NCI-H526 treated with DMSO at 0.1 percent for 48 hours (cell line): ENCODE results near the gene SGMS1.

Experiments
- DNase-seq: peaks from one replicate; lab custom pipeline; 2025; lab: John Stamatoyannopoulos, UW

SGMS1 gene

DNA sequence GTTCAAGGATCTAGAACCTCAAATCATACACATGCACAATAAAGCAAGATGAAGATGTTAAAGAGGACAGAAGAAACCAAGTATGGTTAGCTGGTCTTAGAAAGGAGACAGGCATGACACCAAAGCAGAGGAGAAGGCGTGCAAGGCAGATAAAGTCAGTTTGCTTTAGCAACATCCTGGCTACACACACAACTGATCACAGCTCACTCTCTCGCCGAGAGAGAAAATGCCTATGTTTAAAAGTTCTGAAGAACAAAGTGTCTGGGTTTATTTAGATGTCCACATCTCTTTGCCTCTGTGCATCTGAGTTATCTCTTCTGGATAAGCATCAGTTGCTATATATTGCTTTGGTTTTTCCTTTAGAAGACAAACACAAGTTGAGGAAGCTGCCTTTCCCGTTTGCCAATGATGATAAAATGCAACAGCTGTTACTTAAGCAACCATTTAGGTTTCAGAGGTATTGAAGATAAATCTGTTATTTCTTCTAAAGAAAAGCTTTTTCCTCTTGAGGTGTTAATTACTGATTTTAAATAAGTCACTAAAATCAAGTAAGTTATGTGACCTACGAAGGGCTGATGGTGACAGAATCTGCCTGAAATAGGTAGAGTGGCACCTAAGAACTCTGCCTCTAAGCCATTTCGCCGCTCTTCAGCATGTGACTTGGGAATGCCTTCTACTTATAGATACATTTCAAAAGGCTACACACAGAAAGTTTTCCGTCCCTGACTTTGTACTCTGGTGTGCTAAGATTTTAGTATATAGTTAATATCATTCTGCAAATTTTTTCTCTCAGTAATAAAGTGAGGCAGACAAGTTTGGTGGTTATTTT lies 226.2 kb downstream of the SGMS1 start:
- no peak for DNase-seq

DNA sequence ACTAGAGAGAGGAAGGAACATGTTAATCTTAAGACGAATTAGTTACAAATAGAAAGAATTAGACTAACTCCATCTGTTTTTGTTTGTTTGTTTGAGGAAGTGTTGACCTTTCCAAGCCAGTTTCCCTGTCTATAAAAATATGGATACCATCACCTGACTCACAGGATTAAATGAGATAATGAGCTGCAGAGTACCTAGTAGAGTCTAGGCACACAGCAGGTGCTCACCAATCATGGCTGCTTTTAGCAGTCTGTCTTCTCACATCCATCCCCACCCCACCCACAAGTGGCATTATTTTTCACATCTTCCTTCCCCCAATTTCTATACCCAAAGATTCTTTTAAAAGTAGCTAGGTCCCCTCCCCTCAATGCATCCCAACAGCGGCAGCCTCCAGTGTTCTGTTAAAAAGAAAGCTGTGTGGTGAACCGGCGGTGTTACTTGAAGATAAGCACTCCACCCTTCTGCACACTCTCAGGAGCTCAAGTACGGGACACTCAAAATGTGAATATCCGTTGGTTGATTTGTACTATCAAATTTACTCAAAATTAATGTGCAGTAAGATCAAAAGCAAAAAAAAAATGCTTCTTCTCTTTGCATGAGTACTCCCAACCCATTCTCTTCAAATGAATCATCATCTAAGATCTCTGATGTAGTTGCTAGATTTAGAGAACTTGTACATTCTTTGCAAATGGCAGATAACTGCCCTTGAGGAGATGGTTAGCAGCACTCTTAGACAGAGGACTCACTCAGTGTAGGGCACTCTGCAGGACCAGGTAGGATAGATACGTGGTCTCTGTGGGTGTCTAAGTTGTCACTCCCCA lies 227.1 kb downstream of the SGMS1 start:
- DNase-seq, result no peak

DNA sequence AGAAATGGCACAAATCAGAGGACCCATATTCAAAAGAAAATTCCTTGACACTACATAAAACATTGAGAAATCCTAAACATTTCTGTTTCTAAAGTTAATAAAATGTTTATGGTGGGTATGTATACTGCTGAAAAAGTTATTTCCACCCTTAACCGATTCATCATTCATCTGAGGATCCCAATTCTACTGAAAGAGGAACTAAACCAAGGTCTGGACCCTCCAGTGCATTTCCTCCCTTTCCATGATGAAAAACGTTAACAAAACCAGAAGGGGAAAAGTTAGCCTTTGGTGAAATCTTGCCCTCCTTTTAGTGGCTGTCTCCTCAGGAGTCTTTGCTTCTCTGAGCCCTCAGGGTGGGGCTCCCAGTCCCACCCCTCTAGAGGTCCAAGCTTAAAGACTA lies 227.9 kb downstream of the SGMS1 start:
- DNase-seq, result no peak

DNA sequence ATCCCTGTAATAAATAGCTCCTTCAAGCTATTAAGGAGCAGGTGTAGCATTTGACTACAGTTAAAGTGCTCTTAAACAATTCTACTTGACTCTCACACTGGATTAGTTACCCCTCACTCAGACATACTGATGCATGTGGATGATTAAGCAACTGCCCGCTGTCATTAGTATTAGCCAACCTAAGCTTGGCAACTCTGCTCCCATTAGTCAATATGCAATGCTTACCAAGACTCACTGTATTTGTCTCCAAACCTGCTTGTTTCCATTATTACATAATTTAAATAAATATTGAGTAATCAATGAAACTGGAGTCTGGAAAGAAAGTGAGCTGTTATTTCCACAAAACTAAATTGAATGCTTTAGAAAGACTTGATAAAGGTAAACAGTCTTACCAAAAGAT lies 228.5 kb downstream of the SGMS1 start:
- no peak for DNase-seq

DNA sequence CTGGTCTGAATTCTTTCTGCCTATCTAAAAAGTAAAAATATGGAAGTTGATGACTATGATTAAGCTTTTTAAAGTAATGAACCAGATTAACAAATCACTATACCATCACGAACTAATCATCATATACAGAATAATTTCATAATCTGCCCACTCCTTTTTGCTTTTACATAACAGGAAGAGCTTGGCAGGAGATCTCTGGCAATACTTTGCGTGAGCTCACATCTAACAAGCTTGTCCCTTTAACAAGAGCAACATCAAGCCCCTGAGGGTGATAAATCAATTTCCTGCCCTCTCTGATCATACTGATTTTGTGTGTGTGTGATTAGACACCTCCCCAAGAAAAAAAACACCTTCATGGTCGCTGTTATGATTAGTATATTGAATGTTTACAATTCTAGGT lies 228.9 kb downstream of the SGMS1 start:
- no peak for DNase-seq

DNA sequence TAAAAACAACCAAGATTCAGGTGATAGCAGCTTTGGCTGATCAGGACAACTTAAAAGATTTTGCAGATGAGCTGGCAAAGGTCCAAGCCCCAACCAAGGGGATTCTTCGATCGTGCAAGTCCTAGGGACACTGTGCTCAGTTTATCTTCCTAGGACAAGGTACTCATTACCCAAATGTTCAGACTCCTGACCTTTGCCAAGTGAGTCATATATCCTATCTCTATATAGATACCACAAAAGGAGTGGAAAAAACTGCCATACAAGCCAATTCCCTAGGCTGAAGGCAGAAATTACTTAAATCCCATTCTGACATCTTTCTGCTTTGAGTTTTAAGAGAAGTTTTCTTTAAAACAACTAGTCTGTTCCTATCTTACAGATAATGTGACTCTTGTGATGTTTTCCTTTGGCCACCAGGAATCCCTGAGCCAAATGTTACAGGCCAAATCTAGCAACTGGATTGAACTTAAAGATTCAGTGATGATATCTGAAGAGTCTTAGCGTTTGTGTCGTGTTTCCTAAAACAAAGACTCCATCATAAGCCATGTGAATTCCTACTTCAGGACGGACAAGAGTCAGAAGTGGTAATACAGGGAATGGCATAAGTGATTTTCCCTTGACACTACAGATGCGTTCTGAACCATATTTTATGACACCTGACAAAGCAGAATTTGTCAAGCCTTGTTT lies 229.8 kb downstream of the SGMS1 start:
- DNase-seq, result no peak

DNA sequence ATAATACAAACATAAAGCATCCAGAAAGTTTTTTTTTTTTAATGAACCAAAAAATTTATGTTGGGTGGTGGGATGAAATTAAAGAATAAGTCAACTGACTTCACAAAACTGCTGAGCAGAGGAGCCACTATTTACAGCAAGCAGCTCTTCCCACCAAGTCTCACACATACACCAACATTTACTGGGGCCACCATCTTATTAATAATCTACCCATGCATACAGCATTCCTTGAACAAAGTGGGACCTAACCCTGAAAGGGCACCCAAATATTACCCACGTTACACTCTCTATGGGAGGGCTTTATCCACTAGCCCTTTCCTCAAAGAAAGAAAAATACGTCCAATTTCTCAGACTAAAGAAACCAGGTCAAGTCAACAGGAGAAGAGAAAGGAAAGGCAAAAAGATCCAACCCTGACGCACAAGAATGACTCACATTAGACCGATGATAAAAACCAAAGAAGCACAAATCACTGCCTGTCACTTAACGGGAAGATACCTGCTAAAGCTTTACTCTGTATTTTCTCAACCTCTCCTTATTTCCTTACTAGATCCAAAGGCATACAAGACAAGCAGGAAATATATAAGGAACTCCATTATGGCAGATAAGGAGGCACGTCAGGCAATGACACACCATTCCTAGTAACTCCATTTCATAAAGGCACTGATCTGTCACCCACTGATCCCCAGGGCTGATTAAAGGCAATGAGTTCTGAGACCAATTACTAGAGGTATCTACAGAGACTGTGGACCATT lies 230.6 kb downstream of the SGMS1 start:
- DNase-seq, result no peak

DNA sequence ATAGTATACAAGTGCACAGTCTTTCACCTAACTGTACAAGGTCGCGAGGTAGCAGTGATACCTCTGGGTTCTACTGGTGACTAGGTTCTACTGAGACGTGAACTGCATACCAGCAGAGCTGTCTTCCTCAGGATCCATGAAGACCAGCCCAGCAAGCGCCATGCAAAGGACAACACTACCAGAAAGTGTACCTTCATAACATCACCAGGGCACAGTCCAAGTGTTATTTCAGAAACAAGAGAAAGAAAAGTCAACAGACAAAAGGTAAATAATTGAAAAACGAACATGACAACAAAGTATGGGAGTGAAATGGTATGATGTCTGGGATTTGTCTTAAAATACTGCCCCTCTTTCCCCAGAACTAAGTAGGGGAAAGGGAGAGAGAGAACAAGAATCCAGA lies 231.3 kb downstream of the SGMS1 start:
- no peak for DNase-seq

DNA sequence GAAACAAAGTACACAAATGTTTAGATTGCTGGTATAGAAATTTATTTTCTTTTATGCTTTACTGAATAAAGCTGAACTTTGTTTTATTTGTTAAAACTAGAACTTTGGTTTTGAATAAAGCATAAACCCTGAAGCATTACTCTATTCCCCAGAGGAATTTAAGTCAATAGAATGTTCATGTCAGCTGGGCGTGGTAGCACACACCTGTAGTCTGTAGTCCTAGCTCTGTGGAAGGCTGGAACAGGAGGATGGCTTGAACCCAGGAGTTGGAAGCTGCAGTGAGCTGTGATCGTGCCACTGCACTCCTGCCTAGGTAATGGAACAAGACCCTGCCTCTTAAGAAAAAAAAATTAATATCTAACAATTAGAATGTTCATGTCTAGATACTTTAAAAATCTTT lies 233.5 kb downstream of the SGMS1 start:
- DNase-seq, result peak; percentile 13

DNA sequence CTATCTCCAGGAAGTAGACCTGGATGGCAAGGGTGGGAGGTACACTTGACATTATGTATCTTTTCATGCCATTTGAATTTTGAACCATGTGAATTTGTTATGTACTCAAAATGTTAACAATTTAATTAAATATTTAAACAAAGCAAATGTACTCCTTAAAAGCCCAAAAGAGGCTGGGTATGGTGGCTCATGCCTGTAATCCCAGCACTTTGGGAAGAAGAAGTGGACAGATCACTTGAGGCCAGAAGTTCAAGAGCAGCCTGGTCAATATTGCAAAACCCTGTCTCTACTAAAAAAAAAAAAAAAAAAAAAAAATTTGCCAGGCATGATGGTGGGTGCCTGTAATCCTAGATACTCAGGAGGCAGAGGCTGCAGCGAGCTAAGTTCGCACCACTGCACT lies 235.6 kb downstream of the SGMS1 start:
- DNase-seq, result no peak

DNA sequence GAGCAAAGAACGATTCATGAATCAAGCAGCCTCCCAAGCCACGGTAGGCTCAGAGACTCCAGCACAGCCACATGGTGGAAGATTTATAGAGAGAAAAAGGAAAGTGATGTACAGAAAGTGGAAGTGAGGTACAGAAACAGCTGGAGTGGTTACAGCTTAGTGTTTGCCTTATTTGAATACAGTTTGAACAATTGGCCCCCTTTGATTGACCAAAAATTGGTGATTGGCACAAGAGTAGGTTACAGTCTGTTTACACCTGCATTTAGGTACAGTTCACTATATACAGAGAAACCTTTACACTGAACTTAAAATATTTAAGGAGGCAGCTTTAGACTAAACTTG lies 236.1 kb downstream of the SGMS1 start:
- no peak for DNase-seq

DNA sequence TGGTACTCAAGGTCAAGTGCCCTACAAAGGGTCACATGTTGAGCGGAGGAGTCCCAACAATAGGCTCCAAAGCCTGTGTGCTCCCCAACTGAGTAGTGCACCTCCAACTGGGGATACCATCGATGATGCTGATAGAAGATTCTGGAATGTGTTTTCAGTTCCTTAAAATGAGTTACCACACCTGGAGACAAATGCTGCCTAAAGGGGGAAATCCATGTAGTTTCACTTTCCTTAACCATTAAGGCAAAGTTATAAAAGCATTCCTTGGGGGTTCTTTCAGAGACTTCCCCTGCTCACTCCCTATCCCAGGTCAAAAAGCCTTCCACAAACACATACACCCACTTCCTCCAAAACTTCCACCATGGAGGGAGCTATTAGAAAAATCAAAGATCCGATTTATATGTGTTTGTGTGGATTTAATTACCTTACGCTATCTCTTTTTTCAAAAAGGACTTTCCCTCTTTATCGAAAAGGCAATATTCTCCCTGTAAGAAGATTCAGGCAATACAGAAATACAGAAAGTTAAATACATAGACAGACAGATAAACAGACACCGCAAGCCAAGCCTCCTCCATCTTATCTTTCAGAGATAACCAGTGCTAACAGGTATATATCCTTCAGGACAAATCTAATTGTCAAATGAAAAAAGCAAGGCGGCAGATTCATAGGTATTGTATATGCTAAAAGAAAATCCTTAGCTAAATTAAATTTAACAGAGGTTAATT lies 236.6 kb downstream of the SGMS1 start:
- DNase-seq, result no peak

DNA sequence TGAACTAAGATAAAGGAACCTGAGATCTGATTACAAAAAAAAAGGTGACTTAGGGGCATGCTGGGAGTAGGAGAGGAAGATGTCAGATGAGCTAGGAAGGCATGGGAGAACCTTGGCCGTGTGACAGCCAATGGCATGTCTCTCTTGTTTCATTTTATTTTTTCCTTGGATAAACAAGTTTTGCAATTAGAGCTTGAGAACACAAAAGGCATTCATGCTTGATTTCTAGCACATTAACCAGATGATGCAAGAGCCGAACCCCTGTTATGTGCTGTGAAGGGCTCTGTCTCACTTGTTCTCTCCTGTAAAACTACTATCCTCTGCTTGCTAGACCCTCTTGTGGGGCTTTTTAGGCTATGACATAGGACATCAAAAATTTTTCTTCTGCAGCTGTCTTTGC lies 238.1 kb downstream of the SGMS1 start:
- DNase-seq, result no peak

DNA sequence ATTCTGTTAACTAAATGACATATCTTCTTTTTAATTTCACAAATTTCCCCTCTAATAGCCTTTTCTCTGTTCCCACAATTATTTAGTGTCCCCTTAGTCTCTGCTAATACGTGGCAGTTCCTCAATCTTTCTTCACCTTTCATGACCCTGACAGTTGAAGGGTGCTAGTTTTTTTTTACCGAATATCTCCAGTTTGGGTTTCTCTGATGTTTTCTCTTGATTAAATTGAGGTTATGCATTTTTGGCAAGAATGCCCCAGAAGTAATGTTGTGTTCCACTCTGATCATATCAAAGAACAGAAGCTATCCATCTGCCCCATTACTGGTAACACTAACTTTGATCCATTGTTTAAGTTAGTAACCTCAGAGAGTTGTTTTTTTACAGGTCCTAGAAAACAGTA lies 238.9 kb downstream of the SGMS1 start:
- DNase-seq, result no peak

DNA sequence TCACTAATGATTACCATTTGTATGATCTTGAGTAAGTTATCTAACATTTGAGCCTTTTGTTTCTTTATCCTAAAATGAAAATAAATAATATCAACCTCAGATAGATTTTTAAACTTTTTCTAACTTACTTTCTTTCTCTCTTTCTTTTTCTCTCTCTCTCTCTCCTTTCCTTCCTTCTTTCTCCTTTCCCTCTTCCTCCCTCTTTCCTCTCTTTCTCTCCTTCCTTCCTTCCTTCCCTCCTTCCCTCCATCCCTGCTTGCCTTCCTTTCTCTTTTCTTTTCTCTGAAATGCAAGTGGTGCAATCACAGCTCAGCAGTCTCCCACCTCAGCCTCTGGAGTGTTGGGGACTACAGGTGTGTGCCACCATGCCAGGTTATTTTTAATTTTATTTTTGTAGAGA lies 239.5 kb downstream of the SGMS1 start:
- no peak for DNase-seq

DNA sequence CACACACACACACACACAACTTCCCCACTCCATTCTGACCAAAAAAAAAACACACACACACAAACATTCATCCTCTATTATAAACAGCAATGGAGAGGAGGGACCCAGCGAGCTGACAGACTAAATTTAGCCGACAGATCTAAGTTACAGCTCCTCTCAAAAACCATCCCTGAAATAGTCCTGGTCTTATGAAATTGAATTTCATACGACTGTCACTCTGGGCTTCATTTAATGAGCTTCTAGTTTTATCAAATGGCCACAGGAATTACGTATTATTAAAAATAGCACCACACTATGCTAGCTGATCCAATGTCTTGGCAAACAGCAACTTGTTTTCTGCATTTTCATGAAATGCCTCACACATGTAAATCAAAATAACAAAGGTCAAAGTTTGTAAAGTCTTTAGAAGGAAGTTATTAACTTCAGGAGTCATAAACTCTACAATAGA lies 241.2 kb downstream of the SGMS1 start:
- no peak for DNase-seq

DNA sequence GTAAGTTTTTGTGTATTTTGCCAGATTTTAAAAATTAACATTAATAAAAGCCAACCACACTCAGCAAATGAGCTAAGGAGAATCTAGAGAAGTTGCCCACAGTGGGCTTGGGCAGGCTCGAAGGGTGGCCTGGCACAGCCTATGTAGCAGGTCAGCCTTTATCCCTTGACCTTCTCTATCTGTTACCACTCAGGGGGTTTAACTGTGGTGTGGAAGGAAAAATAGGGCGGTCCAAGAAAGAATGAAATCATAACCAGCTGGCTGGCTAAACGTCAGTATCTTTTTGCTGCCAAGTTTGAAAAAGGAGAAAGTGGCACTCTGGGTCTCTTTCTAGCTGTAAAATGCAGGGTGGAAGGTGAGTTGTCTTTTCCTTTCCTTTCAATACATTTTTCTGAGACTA lies 242.1 kb downstream of the SGMS1 start:
- DNase-seq, result no peak

DNA sequence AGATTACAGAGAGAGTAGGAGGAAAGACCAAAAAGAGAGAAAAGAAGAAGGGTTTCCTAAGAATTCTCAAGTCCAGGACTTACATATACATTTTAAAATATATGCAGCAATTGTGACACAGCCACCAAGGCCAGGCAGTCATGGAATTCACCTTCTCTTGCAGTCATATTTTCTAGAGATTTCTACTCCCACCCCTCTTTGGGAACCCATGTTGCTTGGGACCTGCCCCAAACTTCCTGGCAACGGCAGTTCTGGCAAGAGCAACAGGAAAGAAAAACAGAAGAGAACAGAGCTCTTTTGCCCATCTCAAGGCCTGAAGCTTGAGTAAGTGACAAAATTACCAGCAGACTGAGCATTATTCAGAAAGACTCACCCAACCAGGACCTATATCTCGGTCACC lies 244.1 kb downstream of the SGMS1 start:
- no peak for DNase-seq

DNA sequence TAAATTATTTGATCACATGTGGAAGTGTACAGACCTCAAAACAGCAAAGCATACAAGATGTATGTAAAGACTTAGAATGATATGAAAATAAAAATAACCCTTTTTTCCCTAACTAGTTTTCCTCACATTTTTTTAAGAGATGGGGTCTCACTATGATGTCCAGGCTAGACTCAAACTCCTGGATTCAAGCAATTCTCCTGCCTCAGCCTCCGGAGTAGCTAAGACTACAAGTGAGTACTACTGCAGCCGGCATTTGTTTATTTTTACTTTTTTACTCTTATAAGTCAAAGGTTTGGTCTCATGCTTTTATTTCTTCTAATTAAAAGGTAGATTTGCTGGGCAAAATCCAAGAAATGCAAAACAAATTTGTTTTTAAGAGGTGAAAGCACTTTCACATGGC lies 248.0 kb downstream of the SGMS1 start:
- DNase-seq, result no peak

DNA sequence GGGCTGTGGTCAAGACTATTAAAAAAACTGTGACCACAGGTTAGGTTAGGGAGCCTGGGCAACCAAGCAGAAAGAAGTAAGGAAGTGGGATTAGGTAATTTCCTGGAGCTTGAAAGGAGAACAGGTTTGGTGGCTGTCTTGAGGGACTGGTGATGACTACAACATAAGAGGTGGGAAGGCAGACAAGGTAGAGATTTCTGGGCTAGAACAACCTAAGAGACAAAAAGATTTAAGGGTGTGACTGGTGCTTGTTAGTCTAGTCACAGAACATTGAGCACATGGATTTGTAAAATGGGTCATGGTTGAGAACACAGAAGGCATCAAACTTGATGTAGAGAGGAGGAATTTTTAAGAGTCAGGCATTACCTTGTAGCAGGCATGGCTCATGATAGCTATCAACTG lies 248.7 kb downstream of the SGMS1 start:
- DNase-seq, result no peak

DNA sequence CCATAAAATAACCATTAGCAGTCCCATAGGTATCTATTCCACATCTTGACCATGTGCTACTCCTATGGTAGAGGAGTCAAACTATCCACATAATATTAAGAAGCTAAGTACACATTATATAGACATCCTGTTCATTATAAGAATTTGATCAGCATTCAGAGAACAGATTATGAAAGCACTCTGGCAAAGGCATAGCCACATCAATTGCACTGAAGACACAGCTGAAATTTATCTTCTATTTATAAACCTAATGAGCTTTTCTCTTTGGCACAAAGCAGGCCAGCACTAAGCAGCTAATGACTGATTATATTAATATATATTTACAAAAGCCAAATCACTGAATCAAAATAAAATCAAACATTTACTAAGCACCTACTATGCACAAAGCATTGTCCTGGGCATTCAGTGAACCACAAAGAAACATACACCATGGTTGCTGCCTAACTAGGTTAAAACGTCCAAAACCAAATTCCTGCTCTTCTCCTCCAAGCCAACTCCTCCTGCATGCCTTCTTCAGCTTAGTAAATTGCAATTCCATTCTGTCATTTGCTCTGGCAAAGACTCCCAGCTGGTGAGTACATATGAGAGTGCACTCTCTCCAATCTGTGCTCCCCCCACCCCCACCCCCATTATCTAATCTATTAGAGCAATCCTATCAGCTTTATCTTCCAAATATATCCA lies 249.8 kb downstream of the SGMS1 start:
- DNase-seq, result no peak
